H9 (cell line): ENCODE data around the gene ZNF488. TPM values are rescaled to one million over a fixed set of nuclear protein-coding genes. Genes with fewer than 3 reads are reported as not detected.

Experiments
- DNase-seq: peaks from one replicate; pipeline ENCODE4 v3.0.0-alpha.2; 2017
- H2AFZ ChIP-seq: one replicate; pipeline ENCODE4 v1.6.1; 2013; ENCODE audit warnings: mild to moderate bottlenecking, low read length, control low read depth, moderate library complexity
- H2AK5ac ChIP-seq: 2 replicates; pipeline ENCODE4 v1.6.1; 2013; ENCODE audit warnings: low read length, control low read depth, mixed read lengths; ENCODE audit not compliant: insufficient read length
- H2BK120ac ChIP-seq: one replicate; pipeline ENCODE4 v1.6.1; 2013; ENCODE audit warnings: low read depth, mild to moderate bottlenecking, low read length, control low read depth, inconsistent platforms; ENCODE audit not compliant: poor library complexity, severe bottlenecking
- H2BK12ac ChIP-seq: 2 replicates; pipeline ENCODE4 v1.6.1; 2013; ENCODE audit warnings: low read length, control low read depth, mixed read lengths, low read depth; ENCODE audit not compliant: insufficient read length
- H2BK15ac ChIP-seq: 2 replicates; pipeline ENCODE4 v1.6.1; 2013; ENCODE audit warnings: low read depth, low read length, control low read depth
- H2BK20ac ChIP-seq: one replicate; pipeline ENCODE4 v1.6.1; 2013; ENCODE audit warnings: low read depth, mild to moderate bottlenecking, low read length, control low read depth, inconsistent platforms; ENCODE audit not compliant: poor library complexity, severe bottlenecking
- H2BK5ac ChIP-seq: 2 replicates; pipeline ENCODE4 v1.6.1; 2013; ENCODE audit warnings: low read length, control low read depth, mixed read lengths; ENCODE audit not compliant: insufficient read length
- H3K14ac ChIP-seq: 2 replicates; pipeline ENCODE4 v1.6.1; 2013; ENCODE audit warnings: low read length, control low read depth; ENCODE audit not compliant: insufficient read depth
- H3K18ac ChIP-seq: 2 replicates; pipeline ENCODE4 v1.6.1; 2013; ENCODE audit warnings: low read depth, mild to moderate bottlenecking, mixed read lengths, low read length, control low read depth; ENCODE audit not compliant: insufficient read length
- H3K23ac ChIP-seq: 2 replicates; pipeline ENCODE4 v1.6.1; 2013; ENCODE audit warnings: low read length, control low read depth, mixed read lengths, low read depth; ENCODE audit not compliant: insufficient read length
- H3K23me2 ChIP-seq: 2 replicates; pipeline ENCODE4 v1.6.1; 2013; ENCODE audit warnings: low read depth, mild to moderate bottlenecking, mixed read lengths, low read length, control low read depth; ENCODE audit not compliant: insufficient read length, poor library complexity, severe bottlenecking
- H3K27ac ChIP-seq: 2 replicates; pipeline ENCODE4 v1.5.1; 2013; ENCODE audit warnings: low read length, control low read depth, mixed read lengths, low read depth; ENCODE audit not compliant: insufficient read length
- H3K27me3 ChIP-seq: 2 replicates; pipeline ENCODE4 v1.6.1; 2013; ENCODE audit warnings: low read length, control low read depth, inconsistent platforms; ENCODE audit not compliant: insufficient read depth
- H3K4ac ChIP-seq: 2 replicates; pipeline ENCODE4 v1.6.1; 2013; ENCODE audit warnings: low read depth, mild to moderate bottlenecking, control low read depth, inconsistent platforms, low read length, moderate library complexity
- H3K4me1 ChIP-seq: 2 replicates; pipeline ENCODE4 v1.6.1; 2013; ENCODE audit warnings: low read length, control low read depth, inconsistent platforms; ENCODE audit not compliant: insufficient read depth
- H3K4me2 ChIP-seq: 2 replicates; pipeline ENCODE4 v1.6.1; 2013; ENCODE audit warnings: low read length, control low read depth, mixed read lengths; ENCODE audit not compliant: insufficient read length, insufficient read depth
- H3K56ac ChIP-seq: 2 replicates; pipeline ENCODE4 v1.6.1; 2013; ENCODE audit warnings: low read depth, mild to moderate bottlenecking, mixed read lengths, low read length, control low read depth; ENCODE audit not compliant: insufficient read length
- H3K79me1 ChIP-seq: 2 replicates; pipeline ENCODE4 v1.6.1; 2013; ENCODE audit warnings: low read depth, mild to moderate bottlenecking, moderate library complexity, low read length, control low read depth, inconsistent platforms; ENCODE audit not compliant: insufficient read depth, poor library complexity, severe bottlenecking
- H3K79me2 ChIP-seq: 2 replicates; pipeline ENCODE4 v1.6.1; 2013; ENCODE audit warnings: low read length, control low read depth, inconsistent platforms; ENCODE audit not compliant: insufficient read depth
- H3K9ac ChIP-seq: 2 replicates; pipeline ENCODE4 v1.6.1; 2013; ENCODE audit warnings: low read length, control low read depth, mixed read lengths; ENCODE audit not compliant: insufficient read length; ENCODE audit errors: extremely low read depth
- H3K9me3 ChIP-seq: one replicate; pipeline ENCODE4 v1.6.1; 2013; ENCODE audit warnings: low read depth, low read length, inconsistent platforms; ENCODE audit not compliant: control insufficient read depth
- H3T11ph ChIP-seq: one replicate; pipeline ENCODE4 v1.6.1; 2013; ENCODE audit warnings: mild to moderate bottlenecking, low read length, control low read depth, inconsistent platforms
- H4K20me1 ChIP-seq: one replicate; pipeline ENCODE4 v1.6.1; 2013; ENCODE audit not compliant: control insufficient read depth, insufficient read length, insufficient read depth
- H4K5ac ChIP-seq: 2 replicates; pipeline ENCODE4 v1.6.1; 2013; ENCODE audit warnings: low read depth, mild to moderate bottlenecking, mixed read lengths, low read length, control low read depth; ENCODE audit not compliant: insufficient read length
- H4K8ac ChIP-seq: replicated peaks from 2 replicates; pipeline ENCODE4 v1.6.1; 2013; ENCODE audit warnings: low read length, control low read depth, mixed read lengths, low read depth; ENCODE audit not compliant: insufficient read length
- H4K91ac ChIP-seq: 2 replicates; pipeline ENCODE4 v1.6.1; 2013; ENCODE audit warnings: low read depth, mild to moderate bottlenecking, moderate library complexity, mixed read lengths, low read length, control low read depth; ENCODE audit not compliant: insufficient read length
- H3K27ac Mint-ChIP-seq, 3 experiments: 2 replicates in 2 of 3; 3 replicates in 1 of 3; pipeline ENCODE4 v1.8.0; 2020 to 2021; ENCODE audit warnings: mixed read lengths in 3 of 3, mild to moderate bottlenecking in 1 of 3, moderate library complexity in 1 of 3
- H3K27me3 Mint-ChIP-seq: 2 replicates; pipeline ENCODE4 v1.8.0; 2021; ENCODE audit warnings: low read depth, mild to moderate bottlenecking, moderate library complexity, mixed read lengths
- H3K36me3 Mint-ChIP-seq, 3 experiments: 2 replicates in 2 of 3; 3 replicates in 1 of 3; pipeline ENCODE4 v1.8.0; 2020 to 2021; ENCODE audit warnings: low read depth in 3 of 3, mixed read lengths in 3 of 3; ENCODE audit not compliant: insufficient read depth in 1 of 3
- H3K4me1 Mint-ChIP-seq, 2 experiments: 2 replicates each; pipeline ENCODE4 v1.8.0; 2020; ENCODE audit warnings: mixed read lengths in 2 of 2
- H3K4me3 Mint-ChIP-seq, 2 experiments: 2 replicates in 1 of 2; 3 replicates in 1 of 2; pipeline ENCODE4 v1.8.0; 2020 to 2021; ENCODE audit warnings: mild to moderate bottlenecking in 2 of 2, mixed read lengths in 2 of 2, moderate library complexity in 1 of 2
- H3K9me3 Mint-ChIP-seq, 2 experiments: 2 replicates in 1 of 2; 3 replicates in 1 of 2; pipeline ENCODE4 v1.8.0; 2020; ENCODE audit warnings: mild to moderate bottlenecking in 2 of 2, mixed read lengths in 2 of 2, moderate library complexity in 1 of 2
- CTCF ChIP-seq: fragments of 200-600 bp; sonication (generic); conservative IDR thresholded peaks from 3 replicates; pipeline ENCODE4 v1.8.0; 2021; ENCODE audit warnings: antibody characterized with exemption, mild to moderate bottlenecking
- WGBS: extraction: QIAGEN DNeasy Blood & Tissue Kit; methylation state at CpG from one replicate; pipeline ENCODE4 v1.1.7; 2013; ENCODE audit warnings: missing lambda C conversion rate, low lambda C conversion rate, mixed read lengths; ENCODE audit not compliant: insufficient read length; ENCODE audit errors: extremely low coverage; 5-methylcytosine and 5-hydroxymethylcytosine counted together
- total RNA-seq: library from RNA; stranded (reverse); gene quantifications from 2 replicates; pipeline ENCODE4 v1.2.1, GENCODE V29; 2021

ZNF488 gene
- total RNA-seq, 1 experiment from 2014 or later, result 2.9 TPM

GRCh38 chr10:47335906-47336305 lies 48.2 kb downstream of the ZNF488 start:
- Mint-ChIP-seq H3K27ac (no peak overlapping the region), H3K36me3 (no peaks in the 10 kb centered on the region), H3K4me3 (no peak overlapping the region), H3K27me3 (no peaks in the 10 kb centered on the region), H3K9me3 (no peaks in the 10 kb centered on the region), H3K4me1 (peaks cover 3 to 5% of the 10 kb centered on the region in 2 experiments; a peak in 3 of 4 replicates)
- H3K27ac ChIP-seq, result no peak overlapping the region
- WGBS, result no CpG with 5 or more reads among the region's 5 CpGs
- no peaks in the 10 kb centered on the region for H3K79me2 ChIP-seq
- H3K23ac ChIP-seq, result no peak overlapping the region
- no peak overlapping the region for H3K4me2 ChIP-seq
- no peaks in the 10 kb centered on the region for H3K23me2 ChIP-seq
- no peak overlapping the region for H4K91ac ChIP-seq
- H3K18ac ChIP-seq, result no peak overlapping the region
- no peaks in the 10 kb centered on the region for H3K27me3 ChIP-seq
- H2BK20ac ChIP-seq, result no peak overlapping the region
- H2BK5ac ChIP-seq, result no peak overlapping the region
- TF ChIP-seq CTCF, result no peak
- no peak for DNase-seq
- no peak overlapping the region for H3K14ac ChIP-seq
- H2BK15ac ChIP-seq, result no peak overlapping the region
- no peak overlapping the region for H3T11ph ChIP-seq
- no peak overlapping the region for H2AK5ac ChIP-seq
- H2AFZ ChIP-seq, result no peak overlapping the region
- H3K9ac ChIP-seq, result no peak overlapping the region
- H2BK12ac ChIP-seq, result no peak overlapping the region
- H4K5ac ChIP-seq, result no peak overlapping the region
- H3K4me1 ChIP-seq, result no peaks in the 10 kb centered on the region
- H4K20me1 ChIP-seq, result no peaks in the 10 kb centered on the region
- no peak overlapping the region for H4K8ac ChIP-seq
- no peak overlapping the region for H3K4ac ChIP-seq
- no peaks in the 10 kb centered on the region for H3K79me1 ChIP-seq
- no peak overlapping the region for H3K56ac ChIP-seq
- no peaks in the 10 kb centered on the region for H3K9me3 ChIP-seq
- no peak overlapping the region for H2BK120ac ChIP-seq
